Measurements from ENCODE around the gene CCNJL. TPM values are rescaled to one million over a fixed set of nuclear protein-coding genes. Genes with fewer than 3 reads are reported as not detected.

The CCNJL gene
- total and polyA plus RNA-seq, 4 donors, result 9.1 to 22.3 (median 13.4) TPM

- H3K9me3 ChIP-seq (ENCODE audit: control insufficient read depth in 4 of 4, insufficient read depth in 3 of 4, low read length in 3 of 4), result no peaks in the 10 kb centered on the region
- no peak for TF ChIP-seq CTCF (IDR thresholded peaks at IDR 0.05; ENCODE audit: control extremely low read depth, extremely low read depth)
- no peak for ATAC-seq (ENCODE audit: insufficient read depth, low FRiP score)
- no peaks in the 10 kb centered on the region for H3K27me3 ChIP-seq (ENCODE audit: control insufficient read depth in 3 of 3, insufficient read depth in 3 of 3, low read length in 2 of 3)
- H3K9ac ChIP-seq (ENCODE audit: insufficient read depth in 1 of 2, low read length in 2 of 2), result no peak overlapping the region
- no peaks in the 10 kb centered on the region for H3K4me1 ChIP-seq (ENCODE audit: control insufficient read depth in 5 of 5, insufficient read depth in 5 of 5, low read length in 5 of 5)
- DNase-seq, result no peak
- H3K27ac ChIP-seq (ENCODE audit: low read depth in 1 of 2, low read length in 1 of 2), result no peak overlapping the region
- no peaks in the 10 kb centered on the region for H3K36me3 ChIP-seq (ENCODE audit: control insufficient read depth in 4 of 4, insufficient read depth in 4 of 4, low read length in 4 of 4)
- H3K4me3 ChIP-seq, result no peak overlapping the region
- 90 to 96% methylated on average over 3 of the region's 3 CpGs for WGBS, 2 donors
Observed at GRCh38 chr5:160221082-160221481, 91.3 kb downstream of the CCNJL start.

GRCh38 chr5:160219356-160219755, 93.0 kb downstream of the CCNJL start:
- no peak overlapping the region for H3K27ac ChIP-seq (ENCODE audit: low read depth in 1 of 2, low read length in 1 of 2)
- no peaks in the 10 kb centered on the region for H3K27me3 ChIP-seq (ENCODE audit: control insufficient read depth in 3 of 3, insufficient read depth in 3 of 3, low read length in 2 of 3)
- 68 to 76% methylated on average over 4 of the region's 4 CpGs for WGBS, 2 donors
- ATAC-seq (ENCODE audit: insufficient read depth, low FRiP score) (no peak), DNase-seq (no peak)
- no peak overlapping the region for H3K4me3 ChIP-seq
- TF ChIP-seq CTCF (IDR thresholded peaks at IDR 0.05; ENCODE audit: control extremely low read depth, extremely low read depth), result no peak
- H3K9ac ChIP-seq (ENCODE audit: insufficient read depth in 1 of 2, low read length in 2 of 2), result no peak overlapping the region
- no peaks in the 10 kb centered on the region for H3K4me1 ChIP-seq (ENCODE audit: control insufficient read depth in 5 of 5, insufficient read depth in 5 of 5, low read length in 5 of 5)
- no peaks in the 10 kb centered on the region for H3K36me3 ChIP-seq (ENCODE audit: control insufficient read depth in 4 of 4, insufficient read depth in 4 of 4, low read length in 4 of 4)
- H3K9me3 ChIP-seq (ENCODE audit: control insufficient read depth in 4 of 4, insufficient read depth in 3 of 4, low read length in 3 of 4), result no peaks in the 10 kb centered on the region

GRCh38 chr5:160213537-160213936, 98.8 kb downstream of the CCNJL start:
- Histone ChIP-seq H3K27ac (ENCODE audit: low read depth in 1 of 2, low read length in 1 of 2) (no peak overlapping the region), H3K4me1 (ENCODE audit: control insufficient read depth in 5 of 5, insufficient read depth in 5 of 5, low read length in 5 of 5) (no peaks in the 10 kb centered on the region), H3K9ac (ENCODE audit: insufficient read depth in 1 of 2, low read length in 2 of 2) (no peak overlapping the region), H3K36me3 (ENCODE audit: control insufficient read depth in 4 of 4, insufficient read depth in 4 of 4, low read length in 4 of 4) (no peaks in the 10 kb centered on the region), H3K4me3 (no peak overlapping the region), H3K9me3 (ENCODE audit: control insufficient read depth in 4 of 4, insufficient read depth in 3 of 4, low read length in 3 of 4) (no peaks in the 10 kb centered on the region), H3K27me3 (ENCODE audit: control insufficient read depth in 3 of 3, insufficient read depth in 3 of 3, low read length in 2 of 3) (no peaks in the 10 kb centered on the region)
- TF ChIP-seq CTCF (IDR thresholded peaks at IDR 0.05; ENCODE audit: control extremely low read depth, extremely low read depth), result no peak
- ATAC-seq (ENCODE audit: insufficient read depth, low FRiP score) (no peak), DNase-seq (no peak)
- 73 to 85% methylated on average over 5 of the region's 5 CpGs for WGBS, 2 donors

- no peak for DNase-seq
- H3K36me3 ChIP-seq (ENCODE audit: control insufficient read depth in 4 of 4, insufficient read depth in 4 of 4, low read length in 4 of 4), result no peaks in the 10 kb centered on the region
- WGBS, 2 donors, result 68 to 71% methylated on average over 2 of the region's 2 CpGs
- H3K27ac ChIP-seq (ENCODE audit: low read depth in 1 of 2, low read length in 1 of 2), result no peak overlapping the region
- H3K4me3 ChIP-seq, result no peak overlapping the region
- H3K4me1 ChIP-seq (ENCODE audit: control insufficient read depth in 5 of 5, insufficient read depth in 5 of 5, low read length in 5 of 5), result no peaks in the 10 kb centered on the region
- ATAC-seq (ENCODE audit: insufficient read depth, low FRiP score), result no peak
- no peak overlapping the region for H3K9ac ChIP-seq (ENCODE audit: insufficient read depth in 1 of 2, low read length in 2 of 2)
- no peaks in the 10 kb centered on the region for H3K27me3 ChIP-seq (ENCODE audit: control insufficient read depth in 3 of 3, insufficient read depth in 3 of 3, low read length in 2 of 3)
- TF ChIP-seq CTCF (IDR thresholded peaks at IDR 0.05; ENCODE audit: control extremely low read depth, extremely low read depth), result no peak
- no peaks in the 10 kb centered on the region for H3K9me3 ChIP-seq (ENCODE audit: control insufficient read depth in 4 of 4, insufficient read depth in 3 of 4, low read length in 3 of 4)
Observed at GRCh38 chr5:160211352-160211751, 101.0 kb downstream of the CCNJL start.

Measured in lung (tissue), 12 donors.